HG03135 (cell line): ENCODE measurements around the gene CCT7.
A peak's percentile ranks its signal among the peaks of the same experiment; 100 is the strongest.
"Not testable (repeated sequence)": the region's sequence is repeated elsewhere in the genome, so short reads cannot be mapped to it uniquely, and the experiment has no call there.

Source experiments
- ATAC-seq: cut with Tn5 transposase; IDR thresholded peaks from one replicate; pipeline ENCODE4 v1.9.1; 2021; ENCODE audit warnings: mild to moderate bottlenecking, moderate library complexity; ENCODE audit not compliant: unreplicated experiment

Gene CCT7

GRCh38 chr2:73233932-73234832 is at the start of gene CCT7:
TSS of gene CCT7 (plus strand) at chr2:73234308. CDS start at chr2:73234379, 71 bp downstream.
- ATAC-seq: peak; percentile 61

- ATAC-seq: no peak
Observed at GRCh38 chr2:73185965-73186364, 48.1 kb upstream of the CCT7 start.

- no peak for ATAC-seq
Observed at GRCh38 chr2:73187549-73187948, 46.6 kb upstream of the CCT7 start.

GRCh38 chr2:73197579-73197978 is 36.5 kb upstream of the CCT7 start:
- no peak for ATAC-seq

GRCh38 chr2:73200281-73200680 is 33.8 kb upstream of the CCT7 start:
- ATAC-seq: not testable (repeated sequence)

- ATAC-seq: no peak
Observed at GRCh38 chr2:73202156-73203054, 31.7 kb upstream of the CCT7 start, which contains the start of gene NOTO. TSS of gene NOTO (plus strand) at chr2:73202574. CDS start at chr2:73202667, 93 bp downstream.

- ATAC-seq: no peak
Observed at GRCh38 chr2:73203055-73203681, 30.9 kb upstream of the CCT7 start.

GRCh38 chr2:73205611-73206010 is 28.5 kb upstream of the CCT7 start:
- no peak for ATAC-seq

- ATAC-seq: no peak
Observed at GRCh38 chr2:73208258-73208657, 25.9 kb upstream of the CCT7 start.

- ATAC-seq: no peak
Observed at GRCh38 chr2:73210019-73210418, 24.1 kb upstream of the CCT7 start.

- ATAC-seq: no peak
Observed at GRCh38 chr2:73210696-73211095, 23.4 kb upstream of the CCT7 start.

GRCh38 chr2:73212098-73212447 is 22.0 kb upstream of the CCT7 start:
- no peak for ATAC-seq

- ATAC-seq: peak; percentile 68
Observed at GRCh38 chr2:73212448-73213176, 21.5 kb upstream of the CCT7 start.

GRCh38 chr2:73214120-73215035 is 19.7 kb upstream of the CCT7 start, which contains the start of gene SMYD5:
TSS of gene SMYD5 (plus strand) at chr2:73214245. CDS start at chr2:73214267, 22 bp downstream.
- ATAC-seq: peak; percentile 92

GRCh38 chr2:73215254-73215653 is 18.9 kb upstream of the CCT7 start:
- ATAC-seq: no peak

GRCh38 chr2:73217160-73217559 is 16.9 kb upstream of the CCT7 start:
- ATAC-seq: no peak

GRCh38 chr2:73217826-73218225 is 16.3 kb upstream of the CCT7 start:
- ATAC-seq: no peak

- no peak for ATAC-seq
Observed at GRCh38 chr2:73218298-73218697, 15.8 kb upstream of the CCT7 start.

- no peak for ATAC-seq
Observed at GRCh38 chr2:73223821-73224220, 10.3 kb upstream of the CCT7 start.
